A673 (cell line): ENCODE results near the gene PGLYRP2. TPM values are rescaled to one million over a fixed set of nuclear protein-coding genes. Genes with fewer than 3 reads are reported as not detected.

Experiments
- Bru-seq: library from RNA; stranded (reverse); fragments of 400-500 nt; gene quantifications from one replicate; lab custom pipeline; 2021; lab: Mats Ljungman, UMichigan
- BruChase-seq, 2 experiments: library from RNA; stranded (reverse); fragments of 400-500 nt; gene quantifications; one replicate each; lab custom pipeline; 2021; lab: Mats Ljungman, UMichigan
- BruUV-seq: library from RNA; stranded (reverse); fragments of 400-500 nt; replicated peaks from 2 replicates; lab custom pipeline; 2021; lab: Mats Ljungman, UMichigan
- CTCF ChIA-PET: fragments of 300-600 bp; sonication (Branson Sonifier 250); formaldehyde crosslinking; loops from one replicate; lab custom pipeline; 2022; ENCODE audit warnings: antibody characterized with exemption; lab: Charles Lee
- POLR2A ChIA-PET: fragments of 300-600 bp; sonication (Branson Sonifier 250); formaldehyde crosslinking; loops from one replicate; lab custom pipeline; 2022; ENCODE audit warnings: antibody characterized with exemption; ENCODE audit not compliant: low non-redundant PET; lab: Charles Lee
- DNase-seq: peaks from one replicate; pipeline ENCODE4 v3.0.0-alpha.2; 2015; ENCODE audit warnings: low spot score
- H3K27ac ChIP-seq: fragments of 200-600 bp; sonication (generic); 2 replicates; pipeline ENCODE4 v1.5.1; 2016; ENCODE audit warnings: mixed run types, low read depth, mild to moderate bottlenecking, mixed read lengths, antibody characterized with exemption, low read length; ENCODE audit not compliant: poor library complexity, severe bottlenecking
- H3K27me3 ChIP-seq: fragments of 200-600 bp; sonication (generic); replicated peaks from 2 replicates; pipeline ENCODE4 v1.6.1; 2017; ENCODE audit warnings: mixed run types, low read depth, mild to moderate bottlenecking, mixed read lengths, antibody characterized with exemption, low read length; ENCODE audit not compliant: insufficient read depth, poor library complexity
- H3K36me3 ChIP-seq: fragments of 200-600 bp; sonication (generic); 2 replicates; pipeline ENCODE4 v1.6.1; 2016; ENCODE audit warnings: mixed run types, mild to moderate bottlenecking, mixed read lengths, antibody characterized with exemption, low read length; ENCODE audit not compliant: insufficient read depth, poor library complexity, severe bottlenecking
- H3K4me1 ChIP-seq: fragments of 200-600 bp; sonication (generic); 2 replicates; pipeline ENCODE4 v1.6.1; 2017; ENCODE audit warnings: mixed run types, mild to moderate bottlenecking, mixed read lengths, antibody characterized with exemption, low read length; ENCODE audit not compliant: insufficient read depth, poor library complexity, severe bottlenecking
- H3K4me3 ChIP-seq: fragments of 200-600 bp; sonication (generic); 2 replicates; pipeline ENCODE4 v1.5.1; 2016; ENCODE audit warnings: low read depth, mixed run types, mild to moderate bottlenecking, mixed read lengths, low read length; ENCODE audit not compliant: poor library complexity, severe bottlenecking
- H3K9me3 ChIP-seq: fragments of 200-600 bp; sonication (generic); 2 replicates; pipeline ENCODE4 v1.6.1; 2016; ENCODE audit warnings: mixed run types, low read depth, mild to moderate bottlenecking, mixed read lengths, antibody characterized with exemption, low read length; ENCODE audit not compliant: poor library complexity, severe bottlenecking
- EZH2 ChIP-seq: fragments of 200-600 bp; sonication (generic); IDR thresholded peaks from 2 replicates; pipeline ENCODE4 v1.6.1; 2017; ENCODE audit warnings: borderline replicate concordance, low read depth, mild to moderate bottlenecking, mixed read lengths, antibody characterized with exemption, low read length; ENCODE audit not compliant: poor library complexity, severe bottlenecking
- intact Hi-C: fragments of 100-400 bp; cut with micrococcal nuclease; formaldehyde crosslinking; loops from one replicate; pipeline ENCODE4 v1.10.0; 2022; ENCODE audit not compliant: unreplicated experiment
- long read RNA-seq: library from polyadenylated mRNA; stranded (forward); transcript quantifications from one replicate; pipeline ENCODE4 v2.0.0, GENCODE V29; 2022
- total RNA-seq: library from RNA; stranded (reverse); gene quantifications from 2 replicates; pipeline ENCODE4 v1.2.3, GENCODE V29; 2021
- TF ChIP-seq, protein P1 (sequence below): fragments of 300-800, 200-600 bp; sonication (generic); conservative IDR thresholded peaks from 2 replicates; pipeline ENCODE4 v1.5.1; 2017; ENCODE audit warnings: low read depth, mild to moderate bottlenecking, antibody characterized with exemption, low read length, moderate library complexity, mixed read lengths

PGLYRP2 gene
- total RNA-seq = 3.5 and 4.7 TPM in 2 replicates
- percentile 43 among the genes with signal in this experiment for Bru-seq, nascent RNA
- percentile 33 among the genes with signal in this experiment for BruChase-seq, experiment 1, labeled RNA remaining after a 2-hour chase
- percentile 51 among the genes with signal in this experiment for BruChase-seq, experiment 2, labeled RNA remaining after a 6-hour chase
- long read RNA-seq, partial matches to known transcripts = 0 of 5 reads
- long read RNA-seq, other reads (novel, unspliced or antisense) = 5 of 5 reads

GRCh38 chr19:15479391-15480345 is at the start of gene PGLYRP2:
TSS of gene PGLYRP2 (minus strand) at chr19:15479501. CDS start at chr19:15479371, 130 bp downstream.
- H3K4me1 ChIP-seq = peaks cover 8% of the 10 kb centered on the region
- no TSS peak for BruUV-seq
- H3K27me3 ChIP-seq = no peaks in the 10 kb centered on the region
- H3K36me3 ChIP-seq = no peaks in the 10 kb centered on the region
- peak; percentile 47 for DNase-seq
- POLR2A ChIA-PET = no interaction called here
- H3K27ac ChIP-seq = peak within 1 kb of the TSS; percentile 34
- no peak for TF ChIP-seq EZH2
- TF ChIP-seq, protein P1, sequence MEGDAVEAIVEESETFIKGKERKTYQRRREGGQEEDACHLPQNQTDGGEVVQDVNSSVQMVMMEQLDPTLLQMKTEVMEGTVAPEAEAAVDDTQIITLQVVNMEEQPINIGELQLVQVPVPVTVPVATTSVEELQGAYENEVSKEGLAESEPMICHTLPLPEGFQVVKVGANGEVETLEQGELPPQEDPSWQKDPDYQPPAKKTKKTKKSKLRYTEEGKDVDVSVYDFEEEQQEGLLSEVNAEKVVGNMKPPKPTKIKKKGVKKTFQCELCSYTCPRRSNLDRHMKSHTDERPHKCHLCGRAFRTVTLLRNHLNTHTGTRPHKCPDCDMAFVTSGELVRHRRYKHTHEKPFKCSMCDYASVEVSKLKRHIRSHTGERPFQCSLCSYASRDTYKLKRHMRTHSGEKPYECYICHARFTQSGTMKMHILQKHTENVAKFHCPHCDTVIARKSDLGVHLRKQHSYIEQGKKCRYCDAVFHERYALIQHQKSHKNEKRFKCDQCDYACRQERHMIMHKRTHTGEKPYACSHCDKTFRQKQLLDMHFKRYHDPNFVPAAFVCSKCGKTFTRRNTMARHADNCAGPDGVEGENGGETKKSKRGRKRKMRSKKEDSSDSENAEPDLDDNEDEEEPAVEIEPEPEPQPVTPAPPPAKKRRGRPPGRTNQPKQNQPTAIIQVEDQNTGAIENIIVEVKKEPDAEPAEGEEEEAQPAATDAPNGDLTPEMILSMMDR = peak; percentile 52
- no peaks in the 10 kb centered on the region for H3K9me3 ChIP-seq
- no peak within 1 kb of the TSS for H3K4me3 ChIP-seq
- CTCF ChIA-PET = no interaction called here
- intact Hi-C loops = no loop called here

DNA sequence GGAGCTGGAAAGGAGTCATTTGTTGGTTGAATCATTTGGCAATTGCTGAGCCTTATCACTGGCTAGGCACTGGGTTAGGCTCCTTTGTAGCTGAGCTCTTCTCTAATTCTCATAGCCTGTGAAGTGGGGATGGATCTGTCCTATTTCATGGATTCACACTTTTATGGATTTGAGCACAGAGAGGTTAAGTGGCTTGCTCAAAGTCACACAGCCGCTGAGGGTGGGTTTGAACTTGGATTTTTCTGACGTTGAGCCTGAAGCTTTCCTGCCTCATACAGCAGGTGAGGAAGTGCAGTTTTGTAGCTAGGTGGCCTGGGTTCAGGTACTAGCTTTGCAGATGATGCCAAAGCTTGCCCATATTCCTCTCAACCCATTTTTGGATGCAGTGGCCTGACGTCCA is 48.4 kb upstream of the PGLYRP2 start:
- Histone ChIP-seq H3K27me3 (no peaks in the 10 kb centered on the region), H3K27ac (no peak overlapping the region), H3K36me3 (peaks cover 82% of the 10 kb centered on the region), H3K4me1 (no peaks in the 10 kb centered on the region), H3K9me3 (no peaks in the 10 kb centered on the region), H3K4me3 (no peak overlapping the region)
- CTCF ChIA-PET = no interaction called here
- POLR2A ChIA-PET = no interaction called here
- no peak for DNase-seq
- intact Hi-C loops = no loop called here
- BruUV-seq = no TSS peak
- TF ChIP-seq EZH2 = no peak
- TF ChIP-seq, protein P1 = no peak

DNA sequence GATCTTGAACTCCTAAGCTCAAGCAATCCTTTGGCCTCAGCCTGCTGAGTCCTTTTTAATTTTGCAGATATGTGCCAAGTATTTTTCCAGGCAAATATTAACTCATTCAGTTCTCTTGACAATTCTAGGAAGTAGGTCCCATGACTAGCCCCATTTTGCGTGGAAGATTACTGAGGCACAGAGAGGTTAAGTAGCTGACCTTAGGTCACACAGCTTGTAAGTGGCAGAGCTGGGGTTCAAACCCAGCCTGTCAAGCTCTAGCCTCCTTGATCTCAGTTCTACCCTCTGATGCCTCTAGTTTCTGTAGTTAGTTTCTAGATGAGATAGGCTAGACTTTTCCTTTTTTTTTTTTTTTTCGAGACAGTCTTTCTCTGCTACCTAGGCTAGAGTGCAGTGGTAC is 47.1 kb upstream of the PGLYRP2 start:
- no TSS peak for BruUV-seq
- H3K4me3 ChIP-seq = no peak overlapping the region
- no peaks in the 10 kb centered on the region for H3K27me3 ChIP-seq
- no peak for TF ChIP-seq EZH2
- TF ChIP-seq, protein P1 = no peak
- H3K27ac ChIP-seq = no peak overlapping the region
- peaks cover 79% of the 10 kb centered on the region for H3K36me3 ChIP-seq
- intact Hi-C loops = no loop called here
- POLR2A ChIA-PET = no interaction called here
- H3K4me1 ChIP-seq = no peaks in the 10 kb centered on the region
- no peak for DNase-seq
- CTCF ChIA-PET = no interaction called here
- no peaks in the 10 kb centered on the region for H3K9me3 ChIP-seq
